ENCODE data around the gene RBM39. TPM values are rescaled to one million over a fixed set of nuclear protein-coding genes. Genes with fewer than 3 reads are reported as not detected.
A peak's percentile ranks its signal among the peaks of the same experiment; 100 is the strongest.

Gene RBM39
- total and polyA plus RNA-seq, 10 of the 15 experiments (the other 5 are each of a cell fraction or from before 2014, with no cell fraction given): 135 to 280 (median 217) TPM

DNA sequence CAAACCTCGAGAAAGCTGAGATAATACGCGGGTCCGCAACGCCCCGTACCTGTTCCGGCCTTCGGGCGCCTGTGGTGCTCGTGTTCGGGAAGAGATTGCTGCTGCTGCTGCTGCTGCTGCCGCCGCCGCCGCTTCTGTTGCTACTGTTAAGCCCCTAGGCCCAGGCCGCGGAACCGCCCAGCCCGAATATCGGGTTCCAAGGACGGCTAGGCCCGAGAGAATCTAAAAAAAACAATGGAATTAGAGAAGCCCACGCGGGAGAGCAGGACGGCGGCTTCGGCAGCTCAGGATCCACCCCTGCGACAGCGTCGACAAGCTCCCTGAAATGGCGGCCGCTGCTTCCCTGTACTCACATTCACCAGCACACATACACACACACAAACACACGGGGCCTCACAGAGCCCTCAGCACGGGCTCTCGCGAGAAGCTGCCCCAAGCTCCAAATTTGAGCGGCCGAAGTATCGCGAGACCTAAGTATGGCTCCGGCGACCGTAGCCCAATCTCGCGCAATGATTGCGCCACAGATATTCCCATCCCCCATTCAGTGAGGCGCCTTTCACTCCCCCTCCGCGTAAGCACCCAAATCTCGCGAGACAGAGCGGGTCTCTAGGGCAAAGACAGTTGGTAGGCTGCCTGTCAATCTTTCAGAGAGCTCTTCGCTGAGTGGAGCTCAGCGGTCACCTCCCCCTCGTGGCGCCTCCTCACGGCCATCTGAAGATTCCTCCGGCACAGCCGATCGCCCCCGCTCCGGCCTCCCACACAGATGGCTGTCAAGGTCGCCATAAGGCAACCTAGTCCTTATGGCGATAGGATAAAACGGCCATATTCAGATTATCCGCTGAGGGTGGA is at the start of gene RBM39 (continued):
- TF ChIP-seq EZH2 (IDR thresholded peaks at IDR 0.05; ENCODE audit: borderline replicate concordance, control insufficient read depth, low read depth, low read length) (no peak), NR2F1 (conservative IDR thresholded peaks at IDR 0.05) (peak; percentile 13; the same call in 1 of the 2 replicates), SREBF2 (IDR thresholded peaks at IDR 0.05; ENCODE audit: low read length) (no peak), PML (IDR thresholded peaks at IDR 0.05; ENCODE audit: low read length) (peak; percentile 93), CREB1 (IDR thresholded peaks at IDR 0.05; ENCODE audit: low read depth) (peak; percentile 96), CBFB (IDR thresholded peaks at IDR 0.05; ENCODE audit: low read depth) (peak; percentile 100), ZNF207 (IDR thresholded peaks at IDR 0.05; ENCODE audit: borderline replicate concordance) (peak; percentile 95), CEBPB (IDR thresholded peaks at IDR 0.05; ENCODE audit: borderline replicate concordance in 1 of 2, low read depth in 2 of 2, low read length in 2 of 2) (peak in 1 of 2 experiments; percentile 99; a peak in 2 of 4 replicates), BCL11A (IDR thresholded peaks at IDR 0.05; ENCODE audit: low read depth, low read length) (no peak), JUNB (IDR thresholded peaks at IDR 0.05) (no peak; the same call in 1 of the 2 replicates), SUPT20H (IDR thresholded peaks at IDR 0.05; ENCODE audit: borderline replicate concordance, control insufficient read depth, low read depth, low read length) (no peak), CBX3 (IDR thresholded peaks at IDR 0.05; ENCODE audit: borderline replicate concordance, low read depth) (no peak), SUZ12 (IDR thresholded peaks at IDR 0.05; ENCODE audit: unreplicated experiment) (no peak), NBN (IDR thresholded peaks at IDR 0.05) (peak; percentile 93; the same call in 1 of the 2 replicates), HDAC2 (IDR thresholded peaks at IDR 0.05) (no peak), EGR1 (IDR thresholded peaks at IDR 0.05; ENCODE audit: borderline replicate concordance in 1 of 2, low read depth in 2 of 2, low read length in 2 of 2) (peak; percentile 25 to 99), ETV6 (conservative IDR thresholded peaks at IDR 0.05 in 1 of 2, IDR thresholded peaks at IDR 0.05 in 1 of 2; ENCODE audit: borderline replicate concordance in 1 of 2, low read depth in 1 of 2) (0 out of 4 replicates have a peak, but pooled peaks of 1 of the 2 experiments have one; percentile 23), NR2C1 (IDR thresholded peaks at IDR 0.05) (peak; percentile 63), ZBED1 (IDR thresholded peaks at IDR 0.05; ENCODE audit: borderline replicate concordance) (peak; percentile 56; the same call in 1 of the 2 replicates)
- TF ChIP-seq, protein P1, sequence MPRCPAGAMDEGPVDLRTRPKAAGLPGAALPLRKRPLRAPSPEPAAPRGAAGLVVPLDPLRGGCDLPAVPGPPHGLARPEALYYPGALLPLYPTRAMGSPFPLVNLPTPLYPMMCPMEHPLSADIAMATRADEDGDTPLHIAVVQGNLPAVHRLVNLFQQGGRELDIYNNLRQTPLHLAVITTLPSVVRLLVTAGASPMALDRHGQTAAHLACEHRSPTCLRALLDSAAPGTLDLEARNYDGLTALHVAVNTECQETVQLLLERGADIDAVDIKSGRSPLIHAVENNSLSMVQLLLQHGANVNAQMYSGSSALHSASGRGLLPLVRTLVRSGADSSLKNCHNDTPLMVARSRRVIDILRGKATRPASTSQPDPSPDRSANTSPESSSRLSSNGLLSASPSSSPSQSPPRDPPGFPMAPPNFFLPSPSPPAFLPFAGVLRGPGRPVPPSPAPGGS (IDR thresholded peaks at IDR 0.05; ENCODE audit: borderline replicate concordance, insufficient read depth, low read depth, low read length, poor library complexity, severe bottlenecking): peak; percentile 84
- TF ChIP-seq, protein P2, sequence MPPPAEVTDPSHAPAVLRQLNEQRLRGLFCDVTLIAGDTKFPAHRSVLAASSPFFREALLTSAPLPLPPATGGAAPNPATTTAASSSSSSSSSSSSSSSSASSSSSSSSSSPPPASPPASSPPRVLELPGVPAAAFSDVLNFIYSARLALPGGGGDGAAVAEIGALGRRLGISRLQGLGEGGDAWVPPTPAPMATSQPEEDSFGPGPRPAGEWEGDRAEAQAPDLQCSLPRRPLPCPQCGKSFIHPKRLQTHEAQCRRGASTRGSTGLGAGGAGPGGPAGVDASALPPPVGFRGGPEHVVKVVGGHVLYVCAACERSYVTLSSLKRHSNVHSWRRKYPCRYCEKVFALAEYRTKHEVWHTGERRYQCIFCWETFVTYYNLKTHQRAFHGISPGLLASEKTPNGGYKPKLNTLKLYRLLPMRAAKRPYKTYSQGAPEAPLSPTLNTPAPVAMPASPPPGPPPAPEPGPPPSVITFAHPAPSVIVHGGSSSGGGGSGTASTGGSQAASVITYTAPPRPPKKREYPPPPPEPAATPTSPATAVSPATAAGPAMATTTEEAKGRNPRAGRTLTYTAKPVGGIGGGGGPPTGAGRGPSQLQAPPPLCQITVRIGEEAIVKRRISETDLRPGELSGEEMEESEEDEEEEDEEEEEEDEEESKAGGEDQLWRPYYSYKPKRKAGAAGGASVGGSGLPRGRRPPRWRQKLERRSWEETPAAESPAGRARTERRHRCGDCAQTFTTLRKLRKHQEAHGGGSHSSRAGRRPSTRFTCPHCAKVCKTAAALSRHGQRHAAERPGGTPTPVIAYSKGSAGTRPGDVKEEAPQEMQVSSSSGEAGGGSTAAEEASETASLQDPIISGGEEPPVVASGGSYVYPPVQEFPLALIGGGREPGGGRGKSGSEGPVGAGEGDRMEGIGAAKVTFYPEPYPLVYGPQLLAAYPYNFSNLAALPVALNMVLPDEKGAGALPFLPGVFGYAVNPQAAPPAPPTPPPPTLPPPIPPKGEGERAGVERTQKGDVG (CRISPR knock-in tag; IDR thresholded peaks at IDR 0.05): no peak
- TF ChIP-seq, protein P3, sequence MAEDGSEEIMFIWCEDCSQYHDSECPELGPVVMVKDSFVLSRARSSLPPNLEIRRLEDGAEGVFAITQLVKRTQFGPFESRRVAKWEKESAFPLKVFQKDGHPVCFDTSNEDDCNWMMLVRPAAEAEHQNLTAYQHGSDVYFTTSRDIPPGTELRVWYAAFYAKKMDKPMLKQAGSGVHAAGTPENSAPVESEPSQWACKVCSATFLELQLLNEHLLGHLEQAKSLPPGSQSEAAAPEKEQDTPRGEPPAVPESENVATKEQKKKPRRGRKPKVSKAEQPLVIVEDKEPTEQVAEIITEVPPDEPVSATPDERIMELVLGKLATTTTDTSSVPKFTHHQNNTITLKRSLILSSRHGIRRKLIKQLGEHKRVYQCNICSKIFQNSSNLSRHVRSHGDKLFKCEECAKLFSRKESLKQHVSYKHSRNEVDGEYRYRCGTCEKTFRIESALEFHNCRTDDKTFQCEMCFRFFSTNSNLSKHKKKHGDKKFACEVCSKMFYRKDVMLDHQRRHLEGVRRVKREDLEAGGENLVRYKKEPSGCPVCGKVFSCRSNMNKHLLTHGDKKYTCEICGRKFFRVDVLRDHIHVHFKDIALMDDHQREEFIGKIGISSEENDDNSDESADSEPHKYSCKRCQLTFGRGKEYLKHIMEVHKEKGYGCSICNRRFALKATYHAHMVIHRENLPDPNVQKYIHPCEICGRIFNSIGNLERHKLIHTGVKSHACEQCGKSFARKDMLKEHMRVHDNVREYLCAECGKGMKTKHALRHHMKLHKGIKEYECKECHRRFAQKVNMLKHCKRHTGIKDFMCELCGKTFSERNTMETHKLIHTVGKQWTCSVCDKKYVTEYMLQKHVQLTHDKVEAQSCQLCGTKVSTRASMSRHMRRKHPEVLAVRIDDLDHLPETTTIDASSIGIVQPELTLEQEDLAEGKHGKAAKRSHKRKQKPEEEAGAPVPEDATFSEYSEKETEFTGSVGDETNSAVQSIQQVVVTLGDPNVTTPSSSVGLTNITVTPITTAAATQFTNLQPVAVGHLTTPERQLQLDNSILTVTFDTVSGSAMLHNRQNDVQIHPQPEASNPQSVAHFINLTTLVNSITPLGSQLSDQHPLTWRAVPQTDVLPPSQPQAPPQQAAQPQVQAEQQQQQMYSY (CRISPR knock-in tag; IDR thresholded peaks at IDR 0.05): no peak

Data from GM12878 (cell line).